Measurements from ENCODE around the gene RAPGEF1. TPM values are rescaled to one million over a fixed set of nuclear protein-coding genes. Genes with fewer than 3 reads are reported as not detected.

Gene RAPGEF1
- total and polyA plus RNA-seq, 9 donors, result 17.0 to 64.4 (median 36.4) TPM

DNA sequence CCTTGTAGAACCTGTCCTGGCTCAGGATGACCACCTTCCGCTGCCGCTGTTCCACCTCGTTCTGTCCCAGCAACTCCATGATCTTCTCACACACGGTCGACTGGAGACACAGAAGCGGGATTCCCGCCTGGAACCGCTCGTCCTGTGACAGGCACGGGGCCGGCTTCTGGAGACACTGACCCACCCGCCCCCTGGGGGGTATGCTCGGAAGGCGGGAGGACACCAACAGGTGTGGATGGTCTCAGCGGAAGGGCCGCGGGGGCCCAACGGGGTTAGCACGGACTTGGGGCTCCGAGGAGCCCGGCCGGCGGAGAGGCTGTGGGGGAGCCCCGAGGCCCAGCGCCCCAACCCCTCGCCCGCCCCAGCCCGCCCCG, 209.3 kb downstream of the RAPGEF1 start:
- H3K9me3 ChIP-seq, result no peaks in the 10 kb centered on the region
- intact Hi-C loops (cut with DNase I), result loop anchor here in 1 of 4 donors (10.0 kb wide), 1 partner anchor 204 kb away; no protein-coding TSS in a partner anchor
- peak; percentile 31 to 64 (median 49) for DNase-seq
- TF ChIP-seq, protein P1, sequence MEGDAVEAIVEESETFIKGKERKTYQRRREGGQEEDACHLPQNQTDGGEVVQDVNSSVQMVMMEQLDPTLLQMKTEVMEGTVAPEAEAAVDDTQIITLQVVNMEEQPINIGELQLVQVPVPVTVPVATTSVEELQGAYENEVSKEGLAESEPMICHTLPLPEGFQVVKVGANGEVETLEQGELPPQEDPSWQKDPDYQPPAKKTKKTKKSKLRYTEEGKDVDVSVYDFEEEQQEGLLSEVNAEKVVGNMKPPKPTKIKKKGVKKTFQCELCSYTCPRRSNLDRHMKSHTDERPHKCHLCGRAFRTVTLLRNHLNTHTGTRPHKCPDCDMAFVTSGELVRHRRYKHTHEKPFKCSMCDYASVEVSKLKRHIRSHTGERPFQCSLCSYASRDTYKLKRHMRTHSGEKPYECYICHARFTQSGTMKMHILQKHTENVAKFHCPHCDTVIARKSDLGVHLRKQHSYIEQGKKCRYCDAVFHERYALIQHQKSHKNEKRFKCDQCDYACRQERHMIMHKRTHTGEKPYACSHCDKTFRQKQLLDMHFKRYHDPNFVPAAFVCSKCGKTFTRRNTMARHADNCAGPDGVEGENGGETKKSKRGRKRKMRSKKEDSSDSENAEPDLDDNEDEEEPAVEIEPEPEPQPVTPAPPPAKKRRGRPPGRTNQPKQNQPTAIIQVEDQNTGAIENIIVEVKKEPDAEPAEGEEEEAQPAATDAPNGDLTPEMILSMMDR (IDR thresholded peaks at IDR 0.05), result no peak
- TF ChIP-seq POLR2A (IDR thresholded peaks at IDR 0.05), result no peak
- no peaks in the 10 kb centered on the region for H3K27me3 ChIP-seq
- peaks cover 7% of the 10 kb centered on the region for H3K4me1 ChIP-seq (ENCODE audit: insufficient read depth)
- H3K36me3 ChIP-seq, result no peaks in the 10 kb centered on the region
- 1 to 3% (median 1%) methylated on average over 26 to 29 of the region's 29 CpGs for WGBS, 3 donors
- H3K27ac ChIP-seq, result peak overlapping the region; percentile 4 to 45
- peak overlapping the region; percentile 69 for H3K4me3 ChIP-seq

DNA sequence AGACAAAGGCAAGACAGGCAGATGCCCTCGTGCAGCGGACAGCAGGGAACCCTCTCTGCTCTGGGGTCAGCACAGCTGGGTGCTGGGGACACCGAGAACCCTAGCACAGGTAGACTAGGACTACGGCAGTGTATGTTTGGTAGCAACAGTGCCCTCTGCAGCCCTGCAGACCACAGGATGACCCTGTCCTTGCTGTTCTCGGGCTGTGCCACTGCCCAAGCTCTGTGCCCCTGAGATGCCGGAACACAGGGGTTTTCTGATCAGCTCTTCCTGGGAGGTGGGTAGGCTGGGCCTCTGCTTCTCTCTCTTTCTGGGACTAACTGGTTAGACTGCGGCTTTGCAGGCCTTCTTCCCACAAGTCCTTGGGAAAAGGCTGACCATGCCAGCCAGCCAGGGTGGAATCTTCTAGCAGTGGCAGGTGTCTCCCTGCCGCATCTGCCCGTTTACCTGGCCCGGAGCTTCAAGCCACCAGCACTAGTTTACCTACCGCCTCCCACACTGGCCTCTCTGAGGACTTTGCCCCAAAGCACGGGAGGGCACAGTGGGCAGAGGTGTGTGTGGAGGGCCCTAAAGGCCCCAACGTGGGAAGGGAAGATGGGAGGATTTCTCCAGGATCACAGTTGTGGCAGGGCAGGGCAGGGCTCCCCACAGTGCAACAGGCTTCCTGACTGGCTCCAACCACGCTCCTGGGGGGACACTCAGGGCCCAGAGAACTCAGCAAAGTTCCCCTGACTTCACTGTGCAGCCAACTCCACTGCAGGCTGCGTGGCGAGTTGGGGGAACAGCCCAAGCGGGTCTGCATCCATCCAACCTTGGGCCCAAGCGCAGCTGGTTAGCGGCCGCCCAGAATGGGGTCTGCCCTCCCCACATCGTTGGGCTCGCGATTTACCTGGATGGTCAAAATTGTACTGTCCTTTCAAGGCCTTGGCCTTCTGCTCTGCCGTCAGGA, 210.0 kb downstream of the RAPGEF1 start:
- no peaks in the 10 kb centered on the region for H3K36me3 ChIP-seq
- H3K27ac ChIP-seq, result peak overlapping the region in 1 of 2 donors; percentile 45
- peak overlapping the region; percentile 69 for H3K4me3 ChIP-seq
- H3K9me3 ChIP-seq, result no peaks in the 10 kb centered on the region
- TF ChIP-seq POLR2A (IDR thresholded peaks at IDR 0.05) (no peak), EP300 (IDR thresholded peaks at IDR 0.05) (no peak)
- TF ChIP-seq, protein P1 (IDR thresholded peaks at IDR 0.05), result no peak
- no peak for DNase-seq
- 45 to 55% (median 50%) methylated on average over 24 of the region's 24 CpGs for WGBS, 3 donors
- no peaks in the 10 kb centered on the region for H3K27me3 ChIP-seq
- peaks cover 7% of the 10 kb centered on the region for H3K4me1 ChIP-seq (ENCODE audit: insufficient read depth)
- intact Hi-C loops (cut with DNase I), result loop anchor here in 1 of 4 donors (10.0 kb wide), 1 partner anchor 205 kb away; no protein-coding TSS in a partner anchor

DNA sequence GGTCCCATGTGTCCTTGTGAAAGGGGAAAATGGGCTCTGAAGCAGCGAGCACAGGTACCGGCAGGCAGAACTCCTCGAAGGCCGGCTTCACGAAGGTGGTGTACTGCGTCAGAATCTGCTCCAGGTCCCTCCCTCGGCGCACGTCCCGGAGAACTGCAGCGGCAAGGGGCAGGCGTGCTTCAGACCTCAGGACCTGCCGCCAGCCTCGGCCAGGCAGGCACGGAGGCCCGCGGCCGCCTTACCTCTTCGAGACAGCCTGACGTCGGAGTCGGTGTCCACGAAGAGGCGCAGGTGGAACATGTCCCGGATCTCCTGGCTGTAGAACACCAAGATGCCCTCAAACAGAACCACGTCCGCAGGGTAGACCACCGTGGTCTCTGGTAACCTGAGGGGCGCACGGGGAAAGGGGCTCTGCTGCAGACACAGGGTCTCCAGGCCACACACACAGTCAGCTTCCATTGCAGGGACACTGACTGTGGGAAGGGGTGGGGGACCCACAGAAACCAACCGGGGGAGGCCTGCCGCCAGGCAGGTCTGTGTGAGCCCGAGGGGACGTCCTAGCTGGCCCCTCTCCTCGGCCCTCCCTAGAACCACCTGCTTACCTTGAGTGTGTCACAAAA, 210.9 kb downstream of the RAPGEF1 start:
- Histone ChIP-seq H3K27me3 (no peaks in the 10 kb centered on the region), H3K4me3 (no peak overlapping the region), H3K9me3 (no peaks in the 10 kb centered on the region), H3K4me1 (ENCODE audit: insufficient read depth) (peaks cover 7% of the 10 kb centered on the region), H3K36me3 (no peaks in the 10 kb centered on the region), H3K27ac (no peak overlapping the region)
- DNase-seq, result peak in 1 of 5 donors; percentile 29
- WGBS, 3 donors, result 93 to 96% (median 94%) methylated on average over 35 of the region's 35 CpGs
- no peak for TF ChIP-seq POLR2A (IDR thresholded peaks at IDR 0.05)
- no peak for TF ChIP-seq EP300 (IDR thresholded peaks at IDR 0.05)
- TF ChIP-seq, protein P1 (IDR thresholded peaks at IDR 0.05), result no peak
- intact Hi-C loops (cut with DNase I), result no loop called here

DNA sequence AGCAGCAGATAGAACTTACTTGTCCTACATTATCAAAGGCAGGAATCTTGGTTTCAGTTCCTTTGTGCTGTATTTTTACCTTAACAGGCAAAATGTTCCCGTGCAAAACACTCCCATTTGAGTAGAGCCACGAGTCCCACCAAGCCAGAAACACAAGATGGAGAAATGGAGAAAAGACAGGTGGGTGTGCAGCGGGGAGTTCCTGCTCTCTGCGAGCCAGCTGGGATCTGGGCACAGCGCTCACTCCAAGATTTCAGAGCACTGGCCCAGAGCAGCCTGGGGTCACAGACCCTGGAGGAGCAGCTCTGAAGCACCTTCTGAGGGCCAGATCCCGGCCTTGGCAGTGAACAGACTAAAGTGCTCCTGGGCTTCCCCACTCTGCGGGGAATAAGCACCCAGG, 211.7 kb downstream of the RAPGEF1 start:
- TF ChIP-seq, protein P1 (IDR thresholded peaks at IDR 0.05), result no peak
- TF ChIP-seq POLR2A (IDR thresholded peaks at IDR 0.05), result no peak
- no peak for TF ChIP-seq EP300 (IDR thresholded peaks at IDR 0.05)
- Histone ChIP-seq H3K27me3 (no peaks in the 10 kb centered on the region), H3K27ac (no peak overlapping the region), H3K36me3 (no peaks in the 10 kb centered on the region), H3K9me3 (no peaks in the 10 kb centered on the region), H3K4me3 (no peak overlapping the region), H3K4me1 (ENCODE audit: insufficient read depth) (peaks cover 7% of the 10 kb centered on the region)
- 87 to 89% (median 89%) methylated on average over 7 of the region's 7 CpGs for WGBS, 3 donors
- no peak for DNase-seq
- intact Hi-C loops (cut with DNase I), result no loop called here

Small RNAs within 50 kb of the gene (small RNA-seq; reads per million reads assigned to genes)
- not detected for gene EIF4A1P3
- gene RF00272, result not detected
- not detected for gene RN7SL328P

Other genes starting within 250 kb of the RAPGEF1 start
- gene POMT1, start 237.2 kb downstream of the RAPGEF1 start, total RNA-seq, result 10 to 100 TPM; 21.0 to 30.8 (median 26.4) TPM
- gene POMT1, start 237.2 kb downstream of the RAPGEF1 start, polyA plus RNA-seq, result 10 to 100 TPM; 14.6 to 25.1 TPM
- gene UCK1, start 208.8 kb downstream of the RAPGEF1 start, total RNA-seq, result 10 to 100 TPM; 19.8 to 33.5 (median 29.7) TPM
- 10 to 100 TPM; 29.5 to 37.9 TPM for gene UCK1, start 208.8 kb downstream of the RAPGEF1 start, polyA plus RNA-seq
- gene PRRT1B, start 194.6 kb downstream of the RAPGEF1 start, total RNA-seq, result 1 to 10 TPM in 1 of 7 donors, under 1 TPM in 1, not detected in 5; 0.61 to 4.1 TPM
- not detected for gene PRRT1B, start 194.6 kb downstream of the RAPGEF1 start, polyA plus RNA-seq

All from ovary (tissue), 9 donors.